H9 (cell line): ENCODE results near the gene FAM83C. TPM values are rescaled to one million over a fixed set of nuclear protein-coding genes. Genes with fewer than 3 reads are reported as not detected.

Experiments used
- DNase-seq: peaks from one replicate; pipeline ENCODE4 v3.0.0-alpha.2; 2017
- H2AFZ ChIP-seq: one replicate; pipeline ENCODE4 v1.6.1; 2013; ENCODE audit warnings: mild to moderate bottlenecking, low read length, control low read depth, moderate library complexity
- H2AK5ac ChIP-seq: 2 replicates; pipeline ENCODE4 v1.6.1; 2013; ENCODE audit warnings: low read length, control low read depth, mixed read lengths; ENCODE audit not compliant: insufficient read length
- H2BK120ac ChIP-seq: one replicate; pipeline ENCODE4 v1.6.1; 2013; ENCODE audit warnings: low read depth, mild to moderate bottlenecking, low read length, control low read depth, inconsistent platforms; ENCODE audit not compliant: poor library complexity, severe bottlenecking
- H2BK12ac ChIP-seq: 2 replicates; pipeline ENCODE4 v1.6.1; 2013; ENCODE audit warnings: low read length, control low read depth, mixed read lengths, low read depth; ENCODE audit not compliant: insufficient read length
- H2BK15ac ChIP-seq: 2 replicates; pipeline ENCODE4 v1.6.1; 2013; ENCODE audit warnings: low read depth, low read length, control low read depth
- H2BK20ac ChIP-seq: one replicate; pipeline ENCODE4 v1.6.1; 2013; ENCODE audit warnings: low read depth, mild to moderate bottlenecking, low read length, control low read depth, inconsistent platforms; ENCODE audit not compliant: poor library complexity, severe bottlenecking
- H2BK5ac ChIP-seq: 2 replicates; pipeline ENCODE4 v1.6.1; 2013; ENCODE audit warnings: low read length, control low read depth, mixed read lengths; ENCODE audit not compliant: insufficient read length
- H3K14ac ChIP-seq: 2 replicates; pipeline ENCODE4 v1.6.1; 2013; ENCODE audit warnings: low read length, control low read depth; ENCODE audit not compliant: insufficient read depth
- H3K18ac ChIP-seq: 2 replicates; pipeline ENCODE4 v1.6.1; 2013; ENCODE audit warnings: low read depth, mild to moderate bottlenecking, mixed read lengths, low read length, control low read depth; ENCODE audit not compliant: insufficient read length
- H3K23ac ChIP-seq: 2 replicates; pipeline ENCODE4 v1.6.1; 2013; ENCODE audit warnings: low read length, control low read depth, mixed read lengths, low read depth; ENCODE audit not compliant: insufficient read length
- H3K23me2 ChIP-seq: 2 replicates; pipeline ENCODE4 v1.6.1; 2013; ENCODE audit warnings: low read depth, mild to moderate bottlenecking, mixed read lengths, low read length, control low read depth; ENCODE audit not compliant: insufficient read length, poor library complexity, severe bottlenecking
- H3K27ac ChIP-seq: 2 replicates; pipeline ENCODE4 v1.5.1; 2013; ENCODE audit warnings: low read length, control low read depth, mixed read lengths, low read depth; ENCODE audit not compliant: insufficient read length
- H3K27me3 ChIP-seq: 2 replicates; pipeline ENCODE4 v1.6.1; 2013; ENCODE audit warnings: low read length, control low read depth, inconsistent platforms; ENCODE audit not compliant: insufficient read depth
- H3K4ac ChIP-seq: 2 replicates; pipeline ENCODE4 v1.6.1; 2013; ENCODE audit warnings: low read depth, mild to moderate bottlenecking, control low read depth, inconsistent platforms, low read length, moderate library complexity
- H3K4me1 ChIP-seq: 2 replicates; pipeline ENCODE4 v1.6.1; 2013; ENCODE audit warnings: low read length, control low read depth, inconsistent platforms; ENCODE audit not compliant: insufficient read depth
- H3K4me2 ChIP-seq: 2 replicates; pipeline ENCODE4 v1.6.1; 2013; ENCODE audit warnings: low read length, control low read depth, mixed read lengths; ENCODE audit not compliant: insufficient read length, insufficient read depth
- H3K56ac ChIP-seq: 2 replicates; pipeline ENCODE4 v1.6.1; 2013; ENCODE audit warnings: low read depth, mild to moderate bottlenecking, mixed read lengths, low read length, control low read depth; ENCODE audit not compliant: insufficient read length
- H3K79me1 ChIP-seq: 2 replicates; pipeline ENCODE4 v1.6.1; 2013; ENCODE audit warnings: low read depth, mild to moderate bottlenecking, moderate library complexity, low read length, control low read depth, inconsistent platforms; ENCODE audit not compliant: insufficient read depth, poor library complexity, severe bottlenecking
- H3K79me2 ChIP-seq: 2 replicates; pipeline ENCODE4 v1.6.1; 2013; ENCODE audit warnings: low read length, control low read depth, inconsistent platforms; ENCODE audit not compliant: insufficient read depth
- H3K9ac ChIP-seq: 2 replicates; pipeline ENCODE4 v1.6.1; 2013; ENCODE audit warnings: low read length, control low read depth, mixed read lengths; ENCODE audit not compliant: insufficient read length; ENCODE audit errors: extremely low read depth
- H3K9me3 ChIP-seq: one replicate; pipeline ENCODE4 v1.6.1; 2013; ENCODE audit warnings: low read depth, low read length, inconsistent platforms; ENCODE audit not compliant: control insufficient read depth
- H3T11ph ChIP-seq: one replicate; pipeline ENCODE4 v1.6.1; 2013; ENCODE audit warnings: mild to moderate bottlenecking, low read length, control low read depth, inconsistent platforms
- H4K20me1 ChIP-seq: one replicate; pipeline ENCODE4 v1.6.1; 2013; ENCODE audit not compliant: control insufficient read depth, insufficient read length, insufficient read depth
- H4K5ac ChIP-seq: 2 replicates; pipeline ENCODE4 v1.6.1; 2013; ENCODE audit warnings: low read depth, mild to moderate bottlenecking, mixed read lengths, low read length, control low read depth; ENCODE audit not compliant: insufficient read length
- H4K8ac ChIP-seq: replicated peaks from 2 replicates; pipeline ENCODE4 v1.6.1; 2013; ENCODE audit warnings: low read length, control low read depth, mixed read lengths, low read depth; ENCODE audit not compliant: insufficient read length
- H4K91ac ChIP-seq: 2 replicates; pipeline ENCODE4 v1.6.1; 2013; ENCODE audit warnings: low read depth, mild to moderate bottlenecking, moderate library complexity, mixed read lengths, low read length, control low read depth; ENCODE audit not compliant: insufficient read length
- H3K27ac Mint-ChIP-seq, 3 experiments: 2 replicates in 2 of 3; 3 replicates in 1 of 3; pipeline ENCODE4 v1.8.0; 2020 to 2021; ENCODE audit warnings: mixed read lengths in 3 of 3, mild to moderate bottlenecking in 1 of 3, moderate library complexity in 1 of 3
- H3K27me3 Mint-ChIP-seq: 2 replicates; pipeline ENCODE4 v1.8.0; 2021; ENCODE audit warnings: low read depth, mild to moderate bottlenecking, moderate library complexity, mixed read lengths
- H3K36me3 Mint-ChIP-seq, 3 experiments: 2 replicates in 2 of 3; 3 replicates in 1 of 3; pipeline ENCODE4 v1.8.0; 2020 to 2021; ENCODE audit warnings: low read depth in 3 of 3, mixed read lengths in 3 of 3; ENCODE audit not compliant: insufficient read depth in 1 of 3
- H3K4me1 Mint-ChIP-seq, 2 experiments: 2 replicates each; pipeline ENCODE4 v1.8.0; 2020; ENCODE audit warnings: mixed read lengths in 2 of 2
- H3K4me3 Mint-ChIP-seq, 2 experiments: 2 replicates in 1 of 2; 3 replicates in 1 of 2; pipeline ENCODE4 v1.8.0; 2020 to 2021; ENCODE audit warnings: mild to moderate bottlenecking in 2 of 2, mixed read lengths in 2 of 2, moderate library complexity in 1 of 2
- H3K9me3 Mint-ChIP-seq, 2 experiments: 2 replicates in 1 of 2; 3 replicates in 1 of 2; pipeline ENCODE4 v1.8.0; 2020; ENCODE audit warnings: mild to moderate bottlenecking in 2 of 2, mixed read lengths in 2 of 2, moderate library complexity in 1 of 2
- WGBS: extraction: QIAGEN DNeasy Blood & Tissue Kit; methylation state at CpG from one replicate; pipeline ENCODE4 v1.1.7; 2013; ENCODE audit warnings: missing lambda C conversion rate, low lambda C conversion rate, mixed read lengths; ENCODE audit not compliant: insufficient read length; ENCODE audit errors: extremely low coverage; 5-methylcytosine and 5-hydroxymethylcytosine counted together
- total RNA-seq: library from RNA; stranded (reverse); gene quantifications from 2 replicates; pipeline ENCODE4 v1.2.1, GENCODE V29; 2021
- TF ChIP-seq, protein P1 (sequence below): fragments of 200-600 bp; sonication (generic); conservative IDR thresholded peaks from 3 replicates; pipeline ENCODE4 v1.8.0; 2021; ENCODE audit warnings: antibody characterized with exemption, mild to moderate bottlenecking

Gene FAM83C
- total RNA-seq, 1 experiment from 2014 or later: not detected

GRCh38 chr20:35279040-35279439 lies 13.2 kb downstream of the FAM83C start:
- H3K9ac ChIP-seq: no peak overlapping the region
- peaks cover 9% of the 10 kb centered on the region for H3K79me2 ChIP-seq
- no peak overlapping the region for H2BK12ac ChIP-seq
- no peak overlapping the region for H3T11ph ChIP-seq
- no peak for DNase-seq
- no peak overlapping the region for H3K18ac ChIP-seq
- H4K8ac ChIP-seq: no peak overlapping the region
- Mint-ChIP-seq H3K4me1 (peaks cover 17 to 26% of the 10 kb centered on the region in 2 experiments), H3K27ac (peak overlapping the region in 2 of 3 experiments; percentile 82 to 90; a peak in 3 of 7 replicates), H3K36me3 (peaks cover 26 to 65% (median 61%) of the 10 kb centered on the region in 3 experiments), H3K27me3 (no peaks in the 10 kb centered on the region; the same call in 1 of the 2 replicates), H3K4me3 (no peak overlapping the region; a peak in 1 of 5 replicates), H3K9me3 (no peaks in the 10 kb centered on the region; a peak in 2 of 5 replicates)
- H2BK20ac ChIP-seq: no peak overlapping the region
- TF ChIP-seq, protein P1, sequence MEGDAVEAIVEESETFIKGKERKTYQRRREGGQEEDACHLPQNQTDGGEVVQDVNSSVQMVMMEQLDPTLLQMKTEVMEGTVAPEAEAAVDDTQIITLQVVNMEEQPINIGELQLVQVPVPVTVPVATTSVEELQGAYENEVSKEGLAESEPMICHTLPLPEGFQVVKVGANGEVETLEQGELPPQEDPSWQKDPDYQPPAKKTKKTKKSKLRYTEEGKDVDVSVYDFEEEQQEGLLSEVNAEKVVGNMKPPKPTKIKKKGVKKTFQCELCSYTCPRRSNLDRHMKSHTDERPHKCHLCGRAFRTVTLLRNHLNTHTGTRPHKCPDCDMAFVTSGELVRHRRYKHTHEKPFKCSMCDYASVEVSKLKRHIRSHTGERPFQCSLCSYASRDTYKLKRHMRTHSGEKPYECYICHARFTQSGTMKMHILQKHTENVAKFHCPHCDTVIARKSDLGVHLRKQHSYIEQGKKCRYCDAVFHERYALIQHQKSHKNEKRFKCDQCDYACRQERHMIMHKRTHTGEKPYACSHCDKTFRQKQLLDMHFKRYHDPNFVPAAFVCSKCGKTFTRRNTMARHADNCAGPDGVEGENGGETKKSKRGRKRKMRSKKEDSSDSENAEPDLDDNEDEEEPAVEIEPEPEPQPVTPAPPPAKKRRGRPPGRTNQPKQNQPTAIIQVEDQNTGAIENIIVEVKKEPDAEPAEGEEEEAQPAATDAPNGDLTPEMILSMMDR: no peak
- H2BK120ac ChIP-seq: no peak overlapping the region
- no peak overlapping the region for H3K23ac ChIP-seq
- H3K4me2 ChIP-seq: no peak overlapping the region
- H3K27ac ChIP-seq: no peak overlapping the region
- H2BK15ac ChIP-seq: no peak overlapping the region
- H3K4me1 ChIP-seq: peaks cover 3% of the 10 kb centered on the region; the same call in 1 of the 2 replicates
- no peak overlapping the region for H3K14ac ChIP-seq
- no peak overlapping the region for H3K56ac ChIP-seq
- no peak overlapping the region for H2BK5ac ChIP-seq
- no peak overlapping the region for H3K4ac ChIP-seq
- WGBS: no CpG with 5 or more reads among the region's 5 CpGs
- no peak overlapping the region for H4K91ac ChIP-seq
- H2AK5ac ChIP-seq: no peak overlapping the region
- H3K9me3 ChIP-seq: no peaks in the 10 kb centered on the region
- no peak overlapping the region for H4K5ac ChIP-seq
- H3K27me3 ChIP-seq: no peaks in the 10 kb centered on the region
- H3K23me2 ChIP-seq: peaks cover 10% of the 10 kb centered on the region
- no peaks in the 10 kb centered on the region for H3K79me1 ChIP-seq
- H2AFZ ChIP-seq: no peak overlapping the region
- H4K20me1 ChIP-seq: no peaks in the 10 kb centered on the region
